Measurements from ENCODE around the gene MARVELD3.
"Not testable (repeated sequence)": the region's sequence is repeated elsewhere in the genome, so short reads cannot be mapped to it uniquely, and the experiment has no call there.

Gene MARVELD3

GRCh38 chr16:71681360-71681759, 55.4 kb downstream of the MARVELD3 start:
- Histone ChIP-seq H3K4me3 (ENCODE audit: insufficient read depth, low read depth, low read length, poor library complexity, severe bottlenecking) (no peak overlapping the region), H3K4me1 (ENCODE audit: control insufficient read depth, insufficient read depth, low read length, poor library complexity, severe bottlenecking) (no peaks in the 10 kb centered on the region), H3K9me3 (ENCODE audit: control insufficient read depth, low read length) (no peaks in the 10 kb centered on the region), H3K27ac (ENCODE audit: insufficient read depth, low read length, poor library complexity, severe bottlenecking) (no peak overlapping the region), H3K27me3 (replicated peaks; ENCODE audit: control insufficient read depth, insufficient read depth, low read length, poor library complexity, severe bottlenecking) (no peaks in the 10 kb centered on the region), H3K36me3 (ENCODE audit: control insufficient read depth, insufficient read depth, low read length) (peaks cover 23% of the 10 kb centered on the region)
- DNase-seq = no peak

GRCh38 chr16:71684280-71684679, 58.3 kb downstream of the MARVELD3 start:
- H3K4me1 ChIP-seq (ENCODE audit: control insufficient read depth, insufficient read depth, low read length, poor library complexity, severe bottlenecking); H3K9me3 ChIP-seq (ENCODE audit: control insufficient read depth, low read length); H3K4me3 ChIP-seq (ENCODE audit: insufficient read depth, low read depth, low read length, poor library complexity, severe bottlenecking); H3K27ac ChIP-seq (ENCODE audit: insufficient read depth, low read length, poor library complexity, severe bottlenecking); H3K27me3 ChIP-seq (replicated peaks; ENCODE audit: control insufficient read depth, insufficient read depth, low read length, poor library complexity, severe bottlenecking); DNase-seq: not testable (repeated sequence)
- H3K36me3 ChIP-seq (ENCODE audit: control insufficient read depth, insufficient read depth, low read length) = peaks cover 27% of the 10 kb centered on the region

Measured in effector memory CD4-positive, alpha-beta T cell (primary cell).